SK-N-SH treated with all-trans-retinoic acid at 6 μM for 48 hours (cell line): ENCODE data around the gene CSDE1.

ENCODE experiments used
- ARNTL ChIP-seq: fragments of 450-650 bp; formaldehyde crosslinking; IDR thresholded peaks from 2 replicates; pipeline ENCODE4 v1.5.0; 2020; ENCODE audit warnings: low read depth, mild to moderate bottlenecking, moderate library complexity, borderline replicate concordance
- CREB5 ChIP-seq: fragments of 250-450 bp; sonication (Bioruptor Pico); IDR thresholded peaks from 2 replicates; pipeline ENCODE4 v1.5.1; 2020; ENCODE audit warnings: low read depth, mild to moderate bottlenecking, moderate library complexity
- CSDC2 ChIP-seq: fragments of 250-450 bp; sonication (Bioruptor Pico); IDR thresholded peaks from 2 replicates; pipeline ENCODE4 v1.5.0; 2020; ENCODE audit warnings: mild to moderate bottlenecking, moderate library complexity
- PATZ1 ChIP-seq: fragments of 250-450 bp; sonication (Bioruptor Pico); IDR thresholded peaks from 2 replicates; pipeline ENCODE4 v1.8.0; 2020; ENCODE audit warnings: mild to moderate bottlenecking, moderate library complexity, borderline replicate concordance
- ZFP3 ChIP-seq: fragments of 250-450 bp; sonication (Bioruptor Pico); IDR thresholded peaks from 2 replicates; pipeline ENCODE4 v1.5.0; 2020; ENCODE audit warnings: mild to moderate bottlenecking, moderate library complexity
- ZNF8 ChIP-seq: fragments of 450-650 bp; formaldehyde crosslinking; IDR thresholded peaks from 2 replicates; pipeline ENCODE4 v1.5.0; 2020; ENCODE audit warnings: mild to moderate bottlenecking, moderate library complexity

GRCh38 chr1:114725230-114725629, 32.6 kb downstream of the CSDE1 start:
- no peak for TF ChIP-seq CSDC2 (CRISPR knock-in tag)
- no peak for TF ChIP-seq ZFP3
- TF ChIP-seq CREB5 (CRISPR knock-in tag): no peak
- TF ChIP-seq ZNF8: no peak
- no peak for TF ChIP-seq ARNTL
- no peak for TF ChIP-seq PATZ1 (CRISPR knock-in tag)
